Smooth muscle cell (in vitro differentiated cells): ENCODE results near the gene GALNT18. TPM values are rescaled to one million over a fixed set of nuclear protein-coding genes. Genes with fewer than 3 reads are reported as not detected.

Source experiments
- DNase-seq: peaks from one replicate; lab custom pipeline; 2025; ENCODE audit not compliant: unreplicated experiment; lab: John Stamatoyannopoulos, UW
- H2AFZ ChIP-seq: fragments of 200-600 bp; sonication (generic); 2 replicates; pipeline ENCODE4 v1.6.0; 2016; ENCODE audit warnings: antibody characterized with exemption, low read depth, mild to moderate bottlenecking
- H3F3A ChIP-seq: fragments of 200-600 bp; sonication (generic); 2 replicates; pipeline ENCODE4 v1.6.0; 2017; ENCODE audit warnings: antibody characterized with exemption, low read depth
- H3K27ac ChIP-seq: fragments of 200-600 bp; sonication (generic); 2 replicates; pipeline ENCODE4 v1.5.1; 2016; ENCODE audit warnings: low read depth, mild to moderate bottlenecking
- H3K27me3 ChIP-seq: fragments of 200-600 bp; sonication (generic); 2 replicates; pipeline ENCODE4 v1.6.1; 2016; ENCODE audit warnings: low read depth, mild to moderate bottlenecking
- H3K36me3 ChIP-seq: fragments of 200-600 bp; sonication (generic); 2 replicates; pipeline ENCODE4 v1.5.1; 2016; ENCODE audit warnings: low read depth
- H3K4me1 ChIP-seq: fragments of 200-600 bp; sonication (generic); 2 replicates; pipeline ENCODE4 v1.5.1; 2016; ENCODE audit warnings: low read depth
- H3K4me2 ChIP-seq: fragments of 200-600 bp; sonication (generic); 2 replicates; pipeline ENCODE4 v1.6.0; 2016; ENCODE audit warnings: mild to moderate bottlenecking
- H3K4me3 ChIP-seq: fragments of 200-600 bp; sonication (generic); 2 replicates; pipeline ENCODE4 v1.5.1; 2016; ENCODE audit warnings: mild to moderate bottlenecking
- H3K79me2 ChIP-seq: fragments of 200-600 bp; sonication (generic); 2 replicates; pipeline ENCODE4 v1.6.0; 2016; ENCODE audit warnings: low read depth, mild to moderate bottlenecking
- H3K9ac ChIP-seq: fragments of 200-600 bp; sonication (generic); 2 replicates; pipeline ENCODE4 v1.6.0; 2016; ENCODE audit warnings: low read depth
- H3K9me3 ChIP-seq: fragments of 200-600 bp; sonication (generic); replicated peaks from 2 replicates; pipeline ENCODE4 v1.5.1; 2016; ENCODE audit warnings: low read depth
- H4K20me1 ChIP-seq: fragments of 200-600 bp; sonication (generic); 2 replicates; pipeline ENCODE4 v1.6.0; 2016; ENCODE audit warnings: low read depth
- WGBS: methylation state at CpG from one replicate; pipeline ENCODE4 v1.1.7; 2016; ENCODE audit warnings: low lambda C conversion rate; 5-methylcytosine and 5-hydroxymethylcytosine counted together
- polyA plus RNA-seq: library from polyadenylated mRNA; unstranded; fragments of >200 nt; fragmentation: Nextera tagmentation; extraction: Ambion mirVana; gene quantifications from 2 replicates; pipeline ENCODE4 v1.2.1, GENCODE V29; 2016
- total RNA-seq: library from RNA; depleted of rRNA; stranded (reverse); fragments of >200 nt; gene quantifications from 2 replicates; pipeline ENCODE4 v1.2.3, GENCODE V29; 2014
- TF ChIP-seq, protein P1 (sequence below): fragments of 200-600 bp; sonication (generic); IDR thresholded peaks from 2 replicates; pipeline ENCODE4 v1.5.1; 2017; ENCODE audit warnings: borderline replicate concordance, mild to moderate bottlenecking, antibody characterized with exemption; ENCODE audit not compliant: insufficient read depth, poor library complexity, severe bottlenecking

Gene GALNT18
- total and polyA plus RNA-seq, 2 experiments from 2014 or later: 11.5 to 16.3 TPM

DNA sequence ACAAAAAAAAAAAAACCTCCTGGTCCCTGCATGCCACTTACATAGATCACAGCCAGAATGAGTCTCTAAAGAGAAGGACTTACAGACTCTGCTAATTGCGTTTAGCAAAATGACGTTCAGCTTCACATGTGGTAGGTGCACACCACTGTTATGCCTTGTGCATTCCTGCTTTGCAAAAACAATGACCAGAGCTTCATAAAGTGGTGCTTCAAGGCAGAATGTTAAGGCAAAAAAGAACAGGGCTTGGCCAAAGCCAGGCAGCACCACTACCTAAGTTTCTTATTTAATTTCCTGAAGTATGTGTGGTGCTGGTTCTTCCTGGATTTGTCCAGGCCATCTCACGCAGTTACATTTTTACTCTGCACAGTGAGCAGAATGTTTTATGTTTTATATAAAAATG, 85.2 kb downstream of the GALNT18 start:
- no peak overlapping the region for H3K4me2 ChIP-seq
- no peaks in the 10 kb centered on the region for H3F3A ChIP-seq
- peaks cover 45% of the 10 kb centered on the region for H4K20me1 ChIP-seq
- 75% methylated on average over 3 of the region's 3 CpGs for WGBS
- H3K4me3 ChIP-seq: no peak overlapping the region
- no peak for DNase-seq
- no peak overlapping the region for H2AFZ ChIP-seq
- no peak overlapping the region for H3K27ac ChIP-seq
- TF ChIP-seq, protein P1, sequence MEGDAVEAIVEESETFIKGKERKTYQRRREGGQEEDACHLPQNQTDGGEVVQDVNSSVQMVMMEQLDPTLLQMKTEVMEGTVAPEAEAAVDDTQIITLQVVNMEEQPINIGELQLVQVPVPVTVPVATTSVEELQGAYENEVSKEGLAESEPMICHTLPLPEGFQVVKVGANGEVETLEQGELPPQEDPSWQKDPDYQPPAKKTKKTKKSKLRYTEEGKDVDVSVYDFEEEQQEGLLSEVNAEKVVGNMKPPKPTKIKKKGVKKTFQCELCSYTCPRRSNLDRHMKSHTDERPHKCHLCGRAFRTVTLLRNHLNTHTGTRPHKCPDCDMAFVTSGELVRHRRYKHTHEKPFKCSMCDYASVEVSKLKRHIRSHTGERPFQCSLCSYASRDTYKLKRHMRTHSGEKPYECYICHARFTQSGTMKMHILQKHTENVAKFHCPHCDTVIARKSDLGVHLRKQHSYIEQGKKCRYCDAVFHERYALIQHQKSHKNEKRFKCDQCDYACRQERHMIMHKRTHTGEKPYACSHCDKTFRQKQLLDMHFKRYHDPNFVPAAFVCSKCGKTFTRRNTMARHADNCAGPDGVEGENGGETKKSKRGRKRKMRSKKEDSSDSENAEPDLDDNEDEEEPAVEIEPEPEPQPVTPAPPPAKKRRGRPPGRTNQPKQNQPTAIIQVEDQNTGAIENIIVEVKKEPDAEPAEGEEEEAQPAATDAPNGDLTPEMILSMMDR: no peak
- H3K79me2 ChIP-seq: no peaks in the 10 kb centered on the region
- no peaks in the 10 kb centered on the region for H3K9me3 ChIP-seq
- no peak overlapping the region for H3K9ac ChIP-seq
- no peaks in the 10 kb centered on the region for H3K36me3 ChIP-seq
- no peaks in the 10 kb centered on the region for H3K27me3 ChIP-seq
- no peaks in the 10 kb centered on the region for H3K4me1 ChIP-seq

DNA sequence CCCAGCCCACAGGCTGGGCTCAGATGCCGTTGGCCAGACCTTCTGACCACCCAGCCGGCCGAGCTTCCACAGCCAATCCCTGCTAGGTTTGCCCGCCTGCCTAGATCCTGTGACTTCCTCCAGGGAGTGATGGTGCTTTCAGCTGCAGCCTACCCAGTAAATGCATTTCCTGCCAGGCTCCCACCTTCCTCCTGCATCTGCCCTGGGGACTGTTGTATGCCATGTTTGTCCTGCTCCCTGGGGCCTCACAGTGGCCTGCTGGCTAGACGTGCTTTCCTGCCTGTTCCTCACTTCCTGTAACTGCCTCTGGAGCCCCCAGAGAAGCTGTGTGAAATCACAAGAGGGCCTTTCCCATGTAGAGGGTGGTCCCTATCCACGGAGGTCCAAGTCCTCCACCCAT, 86.2 kb downstream of the GALNT18 start:
- no peak overlapping the region for H2AFZ ChIP-seq
- H3F3A ChIP-seq: no peaks in the 10 kb centered on the region
- DNase-seq: no peak
- TF ChIP-seq, protein P1: no peak
- H3K27ac ChIP-seq: no peak overlapping the region
- no peak overlapping the region for H3K4me3 ChIP-seq
- no peaks in the 10 kb centered on the region for H3K79me2 ChIP-seq
- no peak overlapping the region for H3K9ac ChIP-seq
- H3K9me3 ChIP-seq: no peaks in the 10 kb centered on the region
- H4K20me1 ChIP-seq: peaks cover 36% of the 10 kb centered on the region
- H3K36me3 ChIP-seq: no peaks in the 10 kb centered on the region
- H3K4me2 ChIP-seq: no peak overlapping the region
- no peaks in the 10 kb centered on the region for H3K27me3 ChIP-seq
- H3K4me1 ChIP-seq: no peaks in the 10 kb centered on the region
- 85% methylated on average over 6 of the region's 6 CpGs for WGBS

DNA sequence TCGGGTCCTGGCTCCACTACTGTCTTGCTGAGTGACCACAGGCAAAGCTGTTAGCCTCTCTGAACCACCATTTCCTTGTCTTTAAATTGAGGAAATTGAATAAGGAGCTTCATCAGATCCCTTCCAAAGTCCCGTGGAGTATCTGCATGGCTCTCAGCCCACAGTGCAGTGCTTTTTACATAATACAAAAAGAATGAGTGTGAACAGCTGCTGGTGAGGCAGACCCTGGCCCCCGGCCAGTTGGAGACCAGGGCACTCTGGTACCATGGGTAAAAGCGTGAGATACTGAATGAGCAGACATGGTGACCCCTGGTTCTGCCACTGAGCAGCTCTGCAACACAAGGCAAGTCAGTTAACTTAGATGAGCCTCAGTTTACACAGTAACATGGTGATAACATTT, 86.8 kb downstream of the GALNT18 start:
- Histone ChIP-seq H3K79me2 (no peaks in the 10 kb centered on the region), H3K9ac (no peak overlapping the region), H3F3A (no peaks in the 10 kb centered on the region), H3K27me3 (no peaks in the 10 kb centered on the region), H3K9me3 (no peaks in the 10 kb centered on the region), H3K4me3 (no peak overlapping the region), H3K4me2 (no peak overlapping the region), H3K36me3 (no peaks in the 10 kb centered on the region), H3K27ac (no peak overlapping the region), H2AFZ (no peak overlapping the region), H4K20me1 (peaks cover 32% of the 10 kb centered on the region), H3K4me1 (no peaks in the 10 kb centered on the region)
- 83% methylated on average over 4 of the region's 4 CpGs for WGBS
- TF ChIP-seq, protein P1: no peak
- no peak for DNase-seq

DNA sequence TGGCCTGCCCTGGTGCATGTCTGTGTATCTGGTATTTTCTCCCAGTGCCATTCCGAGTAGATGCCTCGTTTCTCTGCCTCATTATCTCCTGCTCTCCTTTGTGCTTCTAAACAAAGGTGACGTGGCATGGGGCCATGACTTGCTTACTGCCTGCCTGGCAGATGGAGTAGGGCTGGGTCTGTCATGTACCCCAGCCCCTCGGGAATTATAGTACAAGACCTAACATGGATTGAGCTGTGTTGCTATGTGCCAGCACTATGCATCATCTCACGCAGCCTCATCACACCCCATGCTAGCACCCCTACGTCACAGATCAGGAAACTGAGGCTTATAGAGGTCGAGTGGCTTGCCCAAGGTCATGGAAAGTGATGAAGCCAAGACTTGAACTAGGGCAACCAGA, 88.1 kb downstream of the GALNT18 start:
- Histone ChIP-seq H2AFZ (no peak overlapping the region), H3K4me3 (no peak overlapping the region), H3K79me2 (no peaks in the 10 kb centered on the region), H3K27ac (no peak overlapping the region), H3K9ac (no peak overlapping the region), H3K4me2 (no peak overlapping the region), H3K9me3 (no peaks in the 10 kb centered on the region), H3K27me3 (no peaks in the 10 kb centered on the region), H3F3A (no peaks in the 10 kb centered on the region), H4K20me1 (peaks cover 21% of the 10 kb centered on the region), H3K4me1 (no peaks in the 10 kb centered on the region), H3K36me3 (no peaks in the 10 kb centered on the region)
- WGBS: 90% methylated on average over 7 of the region's 7 CpGs
- DNase-seq: no peak
- TF ChIP-seq, protein P1: no peak
